ENCODE measurements around the gene CLSTN2. TPM values are rescaled to one million over a fixed set of nuclear protein-coding genes. Genes with fewer than 3 reads are reported as not detected.

The CLSTN2 gene
- total and polyA plus RNA-seq, 4 donors, result 0.09 to 2.2 (median 0.55) TPM

GRCh38 chr3:140249188-140249587 lies 314.2 kb downstream of the CLSTN2 start:
- WGBS, result 91% methylated on average over 3 of the region's 3 CpGs
- Histone ChIP-seq H3K9ac (ENCODE audit: low read depth in 1 of 2, low read length in 2 of 2) (no peak overlapping the region), H3K27me3 (ENCODE audit: control insufficient read depth in 4 of 4, insufficient read depth in 4 of 4, low read length in 3 of 4) (no peaks in the 10 kb centered on the region), H3K27ac (ENCODE audit: low read depth in 1 of 2, low read length in 2 of 2) (no peak overlapping the region), H3K4me3 (ENCODE audit: low read depth in 1 of 3, low read length in 3 of 3) (no peak overlapping the region), H3K4me1 (ENCODE audit: control insufficient read depth in 4 of 4, insufficient read depth in 4 of 4, low read length in 3 of 4) (no peaks in the 10 kb centered on the region), H3K36me3 (ENCODE audit: control insufficient read depth in 4 of 4, insufficient read depth in 3 of 4, low read depth in 1 of 4, low read length in 3 of 4) (no peaks in the 10 kb centered on the region), H3K9me3 (ENCODE audit: control insufficient read depth in 4 of 4, low read length in 3 of 4) (no peaks in the 10 kb centered on the region)
- TF ChIP-seq YY1 (IDR thresholded peaks at IDR 0.05), result no peak
- TF ChIP-seq REST (IDR thresholded peaks at IDR 0.05), result no peak
- TF ChIP-seq MAX (IDR thresholded peaks at IDR 0.05), result no peak
- no peak for TF ChIP-seq JUND (IDR thresholded peaks at IDR 0.05)
- TF ChIP-seq FOXA2 (IDR thresholded peaks at IDR 0.05), result no peak
- no peak for TF ChIP-seq ATF3 (IDR thresholded peaks at IDR 0.05)
- TF ChIP-seq GABPA (IDR thresholded peaks at IDR 0.05 in 1 of 2, conservative IDR thresholded peaks at IDR 0.05 in 1 of 2), result no peak
- TF ChIP-seq RXRA (IDR thresholded peaks at IDR 0.05), result no peak
- TF ChIP-seq EGR1 (IDR thresholded peaks at IDR 0.05; ENCODE audit: low read depth in 2 of 2), result no peak
- TF ChIP-seq NR2F2 (IDR thresholded peaks at IDR 0.05), result no peak
- no peak for TF ChIP-seq RAD21 (IDR thresholded peaks at IDR 0.05)
- TF ChIP-seq FOXA1 (IDR thresholded peaks at IDR 0.05), result no peak
- no peak for TF ChIP-seq TAF1 (conservative IDR thresholded peaks at IDR 0.05)
- no peak for TF ChIP-seq SP1 (IDR thresholded peaks at IDR 0.05)
- TF ChIP-seq HNF4A (conservative IDR thresholded peaks at IDR 0.05), result no peak
- TF ChIP-seq ZBTB33 (IDR thresholded peaks at IDR 0.05), result no peak
- no peak for TF ChIP-seq HNF4G (IDR thresholded peaks at IDR 0.05)
- TF ChIP-seq CTCF (IDR thresholded peaks at IDR 0.05; ENCODE audit: low read depth, low read length, missing input control), result no peak
- DNase-seq (ENCODE audit: low spot score), result no peak
